Measurements from ENCODE around the gene RAB37.

The RAB37 gene

GRCh38 chr17:74728702-74729075 lies 8.4 kb upstream of the RAB37 start:
- no peak overlapping the region for H3K27ac ChIP-seq (ENCODE audit: low read length)

DNA sequence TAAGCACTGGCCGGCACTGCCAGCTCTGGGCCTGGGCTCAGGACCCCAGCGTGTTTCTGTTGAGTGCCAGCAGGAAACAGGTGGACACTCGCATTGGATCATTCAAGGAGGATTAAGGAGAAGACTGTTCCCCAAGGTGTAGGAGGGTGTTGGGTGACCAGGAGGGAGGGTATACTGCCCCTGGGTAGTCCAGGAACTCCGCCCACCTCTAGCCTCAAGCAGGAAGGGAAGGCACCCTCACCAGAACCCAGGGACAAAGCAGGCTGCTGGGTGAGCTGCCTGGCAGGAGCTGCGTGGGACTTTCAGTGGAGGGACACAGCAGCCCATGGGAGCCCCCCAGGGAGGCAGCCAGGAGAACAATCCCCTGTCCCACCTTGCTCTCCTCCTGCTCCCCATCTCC lies 7.7 kb upstream of the RAB37 start:
- H3K4me1 ChIP-seq (ENCODE audit: control insufficient read depth, low read depth, low read length) = no peaks in the 10 kb centered on the region
- H3K9me3 ChIP-seq (ENCODE audit: control insufficient read depth, low read depth, low read length) = no peaks in the 10 kb centered on the region
- peaks cover 5% of the 10 kb centered on the region for H3K27me3 ChIP-seq (ENCODE audit: control insufficient read depth, insufficient read depth, low read length)
- H3K36me3 ChIP-seq (ENCODE audit: control insufficient read depth, low read depth, low read length) = no peaks in the 10 kb centered on the region
- no peak overlapping the region for H3K9ac ChIP-seq (ENCODE audit: low read length)
- H3K4me3 ChIP-seq (ENCODE audit: low read length) = no peak overlapping the region
- H3K27ac ChIP-seq (ENCODE audit: low read length) = no peak overlapping the region

More at GRCh38 chr17:74728702-74729075, 8.4 kb upstream of the RAB37 start:
- Histone ChIP-seq H3K4me3 (ENCODE audit: low read length) (no peak overlapping the region), H3K36me3 (ENCODE audit: control insufficient read depth, low read depth, low read length) (no peaks in the 10 kb centered on the region), H3K4me1 (ENCODE audit: control insufficient read depth, low read depth, low read length) (no peaks in the 10 kb centered on the region), H3K27me3 (ENCODE audit: control insufficient read depth, insufficient read depth, low read length) (no peaks in the 10 kb centered on the region), H3K9me3 (ENCODE audit: control insufficient read depth, low read depth, low read length) (no peaks in the 10 kb centered on the region), H3K9ac (ENCODE audit: low read length) (no peak overlapping the region)

DNA sequence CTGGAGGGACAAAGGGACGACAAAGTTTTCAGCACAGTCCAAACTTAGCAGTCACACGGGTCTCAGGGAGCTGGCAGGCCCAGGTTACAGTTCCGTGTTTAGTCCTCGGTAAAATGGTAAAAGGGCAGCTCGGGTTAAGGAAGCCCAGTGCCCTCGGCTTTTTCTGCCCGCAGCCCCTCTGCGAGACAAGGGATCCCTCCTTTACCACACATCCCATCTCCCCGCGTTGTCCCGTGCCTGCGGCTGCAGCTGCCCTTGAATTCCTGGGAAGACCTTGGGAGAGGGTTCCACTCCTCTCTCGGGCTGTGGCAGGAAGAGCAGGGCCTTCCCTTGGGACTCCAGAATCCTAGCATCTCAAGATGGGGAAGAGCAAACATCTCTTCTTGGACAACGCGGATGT lies 7.2 kb upstream of the RAB37 start:
- Histone ChIP-seq H3K27me3 (ENCODE audit: control insufficient read depth, insufficient read depth, low read length) (peaks cover 7% of the 10 kb centered on the region), H3K9ac (ENCODE audit: low read length) (no peak overlapping the region), H3K4me1 (ENCODE audit: control insufficient read depth, low read depth, low read length) (no peaks in the 10 kb centered on the region), H3K9me3 (ENCODE audit: control insufficient read depth, low read depth, low read length) (no peaks in the 10 kb centered on the region), H3K4me3 (ENCODE audit: low read length) (no peak overlapping the region), H3K36me3 (ENCODE audit: control insufficient read depth, low read depth, low read length) (no peaks in the 10 kb centered on the region), H3K27ac (ENCODE audit: low read length) (no peak overlapping the region)

- Histone ChIP-seq H3K27ac (ENCODE audit: low read length) (no peak overlapping the region), H3K9me3 (ENCODE audit: control insufficient read depth, low read depth, low read length) (no peaks in the 10 kb centered on the region), H3K9ac (ENCODE audit: low read length) (no peak overlapping the region), H3K4me1 (ENCODE audit: control insufficient read depth, low read depth, low read length) (no peaks in the 10 kb centered on the region), H3K27me3 (ENCODE audit: control insufficient read depth, insufficient read depth, low read length) (peaks cover 14% of the 10 kb centered on the region), H3K36me3 (ENCODE audit: control insufficient read depth, low read depth, low read length) (no peaks in the 10 kb centered on the region), H3K4me3 (ENCODE audit: low read length) (no peak overlapping the region)
These were observed 6.3 kb upstream of the RAB37 start for GRCh38 chr17:74730491-74731346.

DNA sequence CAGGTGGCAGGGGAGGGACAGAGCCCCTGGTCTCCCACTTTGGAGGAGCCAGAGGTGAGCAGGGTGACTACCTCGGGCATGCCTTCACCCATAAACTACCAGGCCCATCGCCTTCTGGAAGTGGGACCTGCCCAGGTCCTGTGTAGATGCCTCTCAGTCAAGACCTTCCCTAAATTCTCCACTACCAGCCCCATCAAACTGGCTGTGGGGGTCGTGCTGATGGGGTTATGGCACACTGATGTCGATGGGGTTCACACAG lies 5.8 kb upstream of the RAB37 start:
- peaks cover 20% of the 10 kb centered on the region for H3K27me3 ChIP-seq (ENCODE audit: control insufficient read depth, insufficient read depth, low read length)
- H3K9ac ChIP-seq (ENCODE audit: low read length) = no peak overlapping the region
- no peaks in the 10 kb centered on the region for H3K9me3 ChIP-seq (ENCODE audit: control insufficient read depth, low read depth, low read length)
- H3K36me3 ChIP-seq (ENCODE audit: control insufficient read depth, low read depth, low read length) = no peaks in the 10 kb centered on the region
- no peak overlapping the region for H3K27ac ChIP-seq (ENCODE audit: low read length)
- no peaks in the 10 kb centered on the region for H3K4me1 ChIP-seq (ENCODE audit: control insufficient read depth, low read depth, low read length)
- H3K4me3 ChIP-seq (ENCODE audit: low read length) = no peak overlapping the region

- Histone ChIP-seq H3K36me3 (ENCODE audit: control insufficient read depth, low read depth, low read length) (no peaks in the 10 kb centered on the region), H3K27me3 (ENCODE audit: control insufficient read depth, insufficient read depth, low read length) (peaks cover 25% of the 10 kb centered on the region), H3K9me3 (ENCODE audit: control insufficient read depth, low read depth, low read length) (no peaks in the 10 kb centered on the region), H3K4me1 (ENCODE audit: control insufficient read depth, low read depth, low read length) (no peaks in the 10 kb centered on the region), H3K4me3 (ENCODE audit: low read length) (no peak overlapping the region), H3K9ac (ENCODE audit: low read length) (no peak overlapping the region), H3K27ac (ENCODE audit: low read length) (no peak overlapping the region)
These were observed 4.8 kb upstream of the RAB37 start for GRCh38 chr17:74732042-74732867.

- no peak overlapping the region for H3K27ac ChIP-seq (ENCODE audit: low read length)
- H3K36me3 ChIP-seq (ENCODE audit: control insufficient read depth, low read depth, low read length) = no peaks in the 10 kb centered on the region
- no peak overlapping the region for H3K4me3 ChIP-seq (ENCODE audit: low read length)
- peaks cover 8% of the 10 kb centered on the region for H3K4me1 ChIP-seq (ENCODE audit: control insufficient read depth, low read depth, low read length)
- H3K27me3 ChIP-seq (ENCODE audit: control insufficient read depth, insufficient read depth, low read length) = peaks cover 38% of the 10 kb centered on the region
- H3K9me3 ChIP-seq (ENCODE audit: control insufficient read depth, low read depth, low read length) = no peaks in the 10 kb centered on the region
- no peak overlapping the region for H3K9ac ChIP-seq (ENCODE audit: low read length)
These were observed 3.5 kb upstream of the RAB37 start for GRCh38 chr17:74733365-74734122.

DNA sequence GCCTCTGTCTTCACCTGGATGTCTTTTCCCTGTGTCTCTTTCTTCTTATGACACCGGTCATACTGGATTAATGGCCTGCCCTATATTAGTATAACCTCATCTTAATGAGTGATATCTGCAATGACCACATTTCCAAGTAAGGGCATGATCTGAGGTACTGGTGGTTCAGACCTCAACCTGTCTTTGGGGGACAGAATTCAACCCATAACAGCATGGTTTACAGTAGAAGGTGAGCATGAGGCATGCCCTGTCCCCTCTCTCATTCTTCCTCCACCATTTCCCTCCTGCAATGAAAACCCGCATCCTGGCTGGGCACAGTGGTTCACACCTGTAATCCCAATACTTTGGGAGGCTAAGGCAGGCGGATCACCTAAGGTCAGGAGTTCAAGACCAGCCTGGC lies 2.8 kb upstream of the RAB37 start:
- Histone ChIP-seq H3K9ac (ENCODE audit: low read length) (no peak overlapping the region), H3K27ac (ENCODE audit: low read length) (no peak overlapping the region), H3K4me1 (ENCODE audit: control insufficient read depth, low read depth, low read length) (peaks cover 8% of the 10 kb centered on the region), H3K9me3 (ENCODE audit: control insufficient read depth, low read depth, low read length) (no peaks in the 10 kb centered on the region), H3K4me3 (ENCODE audit: low read length) (no peak overlapping the region), H3K27me3 (ENCODE audit: control insufficient read depth, insufficient read depth, low read length) (peaks cover 45% of the 10 kb centered on the region), H3K36me3 (ENCODE audit: control insufficient read depth, low read depth, low read length) (no peaks in the 10 kb centered on the region)

- Histone ChIP-seq H3K9me3 (ENCODE audit: control insufficient read depth, low read depth, low read length) (no peaks in the 10 kb centered on the region), H3K36me3 (ENCODE audit: control insufficient read depth, low read depth, low read length) (no peaks in the 10 kb centered on the region), H3K4me3 (ENCODE audit: low read length) (peak overlapping the region; percentile 73), H3K27ac (ENCODE audit: low read length) (no peak overlapping the region), H3K4me1 (ENCODE audit: control insufficient read depth, low read depth, low read length) (peaks cover 8% of the 10 kb centered on the region), H3K9ac (ENCODE audit: low read length) (no peak overlapping the region), H3K27me3 (ENCODE audit: control insufficient read depth, insufficient read depth, low read length) (peaks cover 46% of the 10 kb centered on the region)
These were observed 419 bp downstream of the RAB37 start for GRCh38 chr17:74737299-74738050.

- peak overlapping the region; percentile 73 for H3K4me3 ChIP-seq (ENCODE audit: low read length)
- H3K4me1 ChIP-seq (ENCODE audit: control insufficient read depth, low read depth, low read length) = peaks cover 8% of the 10 kb centered on the region
- H3K9ac ChIP-seq (ENCODE audit: low read length) = no peak overlapping the region
- no peaks in the 10 kb centered on the region for H3K9me3 ChIP-seq (ENCODE audit: control insufficient read depth, low read depth, low read length)
- no peak overlapping the region for H3K27ac ChIP-seq (ENCODE audit: low read length)
- H3K27me3 ChIP-seq (ENCODE audit: control insufficient read depth, insufficient read depth, low read length) = peaks cover 46% of the 10 kb centered on the region
- no peaks in the 10 kb centered on the region for H3K36me3 ChIP-seq (ENCODE audit: control insufficient read depth, low read depth, low read length)
These were observed 1.3 kb downstream of the RAB37 start for GRCh38 chr17:74738051-74738996.

All from iPS-18a (cell line).